Measurements from ENCODE around the gene UBTD2. TPM values are rescaled to one million over a fixed set of nuclear protein-coding genes. Genes with fewer than 3 reads are reported as not detected.

UBTD2 gene
- total and polyA plus RNA-seq, 2 experiments from 2014 or later: 17.9 to 46.3 TPM

GRCh38 chr5:172160506-172160905, 123.1 kb downstream of the UBTD2 start:
- ATAC-seq (no peak), DNase-seq (ENCODE audit: low spot score) (no peak)
- Histone ChIP-seq H3K4me3 (no peak overlapping the region), H2AFZ (no peak overlapping the region), H3K4me2 (no peak overlapping the region), H3F3A (replicated peaks; ENCODE audit: low read depth) (0 out of 2 replicates have a peak, but pooled peaks cover 3% of the 10 kb centered on the region), H3K27ac (ENCODE audit: low read depth) (no peak overlapping the region), H3K9me2 (ENCODE audit: insufficient read depth) (no peaks in the 10 kb centered on the region), H3K4me1 (ENCODE audit: insufficient read depth) (no peaks in the 10 kb centered on the region), H3K36me3 (ENCODE audit: insufficient read depth) (no peaks in the 10 kb centered on the region), H3K79me2 (replicated peaks; ENCODE audit: insufficient read depth) (peaks cover 5% of the 10 kb centered on the region; the same call in 1 of the 2 replicates), H4K20me1 (replicated peaks; ENCODE audit: insufficient read depth) (no peaks in the 10 kb centered on the region; the same call in 1 of the 2 replicates), H3K27me3 (ENCODE audit: insufficient read depth) (no peaks in the 10 kb centered on the region)
- H3K4me1 Mint-ChIP-seq: no peaks in the 10 kb centered on the region
- no peaks in the 10 kb centered on the region for H3K27me3 Mint-ChIP-seq (ENCODE audit: insufficient read depth, low read depth, poor library complexity)
- H3K36me3 Mint-ChIP-seq (ENCODE audit: low read depth): no peaks in the 10 kb centered on the region; the same call in 2 of the 3 replicates
- no peak overlapping the region for H3K4me3 Mint-ChIP-seq
- H3K9me3 Mint-ChIP-seq: no peaks in the 10 kb centered on the region; the same call in 2 of the 3 replicates
- TF ChIP-seq EZH2phosphoT487 (IDR thresholded peaks at IDR 0.05; ENCODE audit: unreplicated experiment): no peak
- TF ChIP-seq CREB1 (CRISPR knock-in tag; IDR thresholded peaks at IDR 0.05; ENCODE audit: low read depth): no peak
- TF ChIP-seq POLR2AphosphoS5 (IDR thresholded peaks at IDR 0.05; ENCODE audit: low read depth): no peak
- TF ChIP-seq ZNF114 (CRISPR knock-in tag; IDR thresholded peaks at IDR 0.05): no peak
- no peak for TF ChIP-seq JUNB (IDR thresholded peaks at IDR 0.05; ENCODE audit: unreplicated experiment)
- H3K27ac Mint-ChIP-seq: no peak overlapping the region

Small RNA genes within 50 kb of the gene (small RNA-seq; reads per million reads assigned to genes)
- gene RF00191 (ENCODE audit: low replicate concordance): not detected

Other genes starting within 250 kb of the UBTD2 start
- 17.8 and 19.6 TPM in 2 replicates for gene STK10, start 95.5 kb downstream of the UBTD2 start, total RNA-seq (2014; rRNA removed; shearing (Covaris generic))
- 7.5 and 9.3 TPM in 2 replicates for gene STK10, start 95.5 kb downstream of the UBTD2 start, polyA plus RNA-seq (2016; fragmentation: Nextera tagmentation; extraction: Ambion mirVana)
- not detected in 2 replicates for gene EFCAB9, start 89.6 kb downstream of the UBTD2 start, total RNA-seq (2014; rRNA removed; shearing (Covaris generic))
- gene EFCAB9, start 89.6 kb downstream of the UBTD2 start, polyA plus RNA-seq (2016; fragmentation: Nextera tagmentation; extraction: Ambion mirVana): not detected in 2 replicates
- gene SH3PXD2B, start 170.8 kb upstream of the UBTD2 start, total RNA-seq (2014; rRNA removed; shearing (Covaris generic)): 50.1 and 52.5 TPM in 2 replicates
- 40.2 and 48.0 TPM in 2 replicates for gene SH3PXD2B, start 170.8 kb upstream of the UBTD2 start, polyA plus RNA-seq (2016; fragmentation: Nextera tagmentation; extraction: Ambion mirVana)

Data from GM23338 (cell line).